CD4-positive, alpha-beta T cell treated with Interleukin-4 for 4 hours (primary cell): ENCODE measurements around the gene ABCC10.
"Not testable (repeated sequence)": the region's sequence is repeated elsewhere in the genome, so short reads cannot be mapped to it uniquely, and the experiment has no call there.

Experiments
- DNase-seq: peaks from one replicate; pipeline ENCODE4 v3.0.0-alpha.2; 2020

The ABCC10 gene

DNA sequence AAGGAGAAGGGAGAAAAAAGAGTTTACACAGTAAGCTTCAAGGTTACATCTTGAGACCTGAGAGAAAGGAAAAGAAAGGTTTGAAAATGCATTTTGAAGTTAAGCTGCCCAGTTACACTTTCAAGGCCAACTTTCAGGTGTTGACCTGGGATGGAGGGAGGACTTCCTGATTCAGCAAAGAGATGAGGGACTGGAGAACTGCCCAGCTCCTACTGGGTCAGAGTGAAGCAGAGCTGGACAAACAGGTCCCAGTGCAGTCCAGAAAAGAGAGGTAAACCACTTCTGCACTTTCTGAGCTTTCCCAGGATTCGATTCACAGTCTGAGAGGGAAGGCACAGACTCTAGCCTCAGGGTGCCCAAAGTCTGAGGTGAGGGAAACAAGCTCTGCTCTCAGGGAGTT lies 44.1 kb downstream of the ABCC10 start:
- DNase-seq: no peak

DNA sequence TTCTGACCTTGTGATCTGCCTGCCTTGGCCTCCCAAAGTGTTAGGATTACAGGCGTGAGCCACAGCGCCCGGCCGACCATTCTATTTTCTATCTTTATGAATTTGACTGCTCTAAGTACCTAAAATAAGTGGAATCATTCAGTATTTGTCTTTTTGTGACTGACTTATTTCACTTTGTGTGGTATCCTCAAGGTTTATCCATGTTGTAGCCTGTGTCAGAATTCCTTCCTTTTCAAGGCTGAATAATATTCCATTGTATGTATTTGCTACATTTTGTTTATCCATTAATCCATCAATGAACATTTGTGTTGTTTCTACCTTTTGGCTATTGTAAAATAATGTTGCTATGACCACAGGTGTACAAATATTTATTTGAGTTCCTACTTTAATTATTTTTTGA lies 45.2 kb downstream of the ABCC10 start:
- DNase-seq: no peak

DNA sequence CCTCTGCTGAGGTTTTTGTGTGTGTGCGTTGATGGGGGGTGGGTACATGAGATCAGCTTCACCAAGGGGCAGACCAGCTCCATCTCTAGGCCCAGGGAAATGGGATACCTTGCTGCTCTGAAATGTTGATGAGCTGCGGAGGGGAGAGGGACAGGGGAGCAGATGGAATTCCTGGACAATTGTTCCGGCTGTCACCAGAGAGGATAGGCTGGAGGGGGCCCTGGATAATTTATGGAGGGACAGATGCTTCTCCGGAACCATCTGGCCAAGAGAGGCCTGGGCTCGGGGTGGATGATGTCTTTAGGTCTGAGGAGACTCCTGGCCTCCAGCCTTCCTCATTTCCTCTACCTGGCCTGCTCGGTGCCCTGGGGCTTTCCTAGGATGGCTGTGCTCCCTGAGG lies 48.2 kb downstream of the ABCC10 start:
- DNase-seq: no peak

DNA sequence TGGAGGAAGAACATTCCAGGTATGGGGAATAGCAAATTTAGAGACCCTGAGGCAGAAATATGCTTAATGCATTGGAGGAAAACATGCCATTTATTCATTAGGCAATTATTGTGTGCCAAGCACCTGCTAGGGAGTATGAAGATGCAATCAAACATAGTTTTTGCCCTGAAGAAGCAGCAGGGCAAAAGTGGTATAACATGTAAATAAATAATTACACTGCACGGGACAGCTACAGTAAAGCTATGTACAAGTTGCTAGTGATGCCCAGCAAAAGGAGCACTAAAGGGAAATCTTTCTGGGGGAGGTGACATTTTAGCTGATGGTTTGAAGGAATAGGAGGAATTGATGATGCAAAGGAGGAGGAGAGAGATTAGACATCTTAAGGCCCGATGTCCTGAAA lies 49.4 kb downstream of the ABCC10 start:
- no peak for DNase-seq

DNA sequence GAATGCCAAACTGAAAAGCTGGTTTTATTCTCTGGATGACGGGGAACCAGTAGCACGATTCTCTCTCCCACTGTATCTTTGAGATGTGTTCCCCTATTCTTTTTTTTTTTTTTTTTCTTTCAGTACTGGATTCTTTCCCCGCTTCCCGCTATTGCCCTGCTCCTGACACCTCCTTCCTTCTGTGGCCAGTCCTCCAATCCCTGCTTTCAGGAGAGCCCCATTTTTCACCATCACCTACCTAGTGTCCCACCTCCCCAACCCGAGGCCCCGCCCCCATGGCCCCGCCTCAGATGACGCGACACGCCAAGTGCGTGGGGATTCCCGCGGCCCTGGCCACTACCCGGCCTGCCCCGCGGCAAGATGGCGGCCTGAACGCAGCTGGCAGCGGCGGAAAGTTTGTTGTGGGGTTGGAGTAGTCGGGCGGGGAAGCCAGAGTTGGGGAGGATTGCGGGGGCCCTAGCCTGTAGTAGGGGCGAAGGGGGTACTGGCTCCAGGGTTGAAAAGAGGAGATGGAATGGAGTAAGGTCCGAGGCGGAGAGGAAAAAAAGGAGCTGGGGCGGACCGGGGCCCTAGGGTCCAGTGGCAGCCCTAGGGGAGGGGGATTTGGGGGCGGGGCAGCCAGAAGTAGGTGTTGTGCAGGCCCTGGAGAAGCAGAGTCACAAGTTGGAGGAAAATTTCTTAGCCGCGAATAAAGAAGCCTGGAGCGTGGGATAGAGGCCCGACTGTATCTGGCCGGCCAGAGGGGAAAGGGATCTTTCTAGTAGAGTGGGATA lies 50.1 kb downstream of the ABCC10 start, which contains the start of gene TJAP1:
TJAP1 (plus strand) TSS at position 336 of the 773 bp plus-strand sequence. CDS start 21,432 bp downstream, outside the sequence.
- DNase-seq: peak; percentile 90

DNA sequence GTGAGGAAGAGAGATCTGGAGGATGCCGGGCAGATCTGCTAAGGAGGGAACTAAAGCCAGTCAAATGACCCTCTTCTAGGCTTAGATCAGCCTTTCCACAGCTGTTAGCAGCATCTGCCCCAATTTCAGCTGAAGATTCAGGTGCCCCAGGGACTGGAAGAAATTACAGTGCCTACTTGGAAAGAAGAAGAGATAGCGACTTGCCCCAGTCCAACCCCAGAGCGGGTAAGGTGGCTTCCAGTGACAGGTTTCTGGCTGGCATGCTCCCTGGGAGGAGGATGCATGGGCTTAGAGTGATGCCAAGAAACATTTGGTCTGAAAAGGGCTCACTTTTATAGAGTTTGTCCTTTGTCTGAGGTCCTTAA lies 50.6 kb downstream of the ABCC10 start:
- DNase-seq: no peak

DNA sequence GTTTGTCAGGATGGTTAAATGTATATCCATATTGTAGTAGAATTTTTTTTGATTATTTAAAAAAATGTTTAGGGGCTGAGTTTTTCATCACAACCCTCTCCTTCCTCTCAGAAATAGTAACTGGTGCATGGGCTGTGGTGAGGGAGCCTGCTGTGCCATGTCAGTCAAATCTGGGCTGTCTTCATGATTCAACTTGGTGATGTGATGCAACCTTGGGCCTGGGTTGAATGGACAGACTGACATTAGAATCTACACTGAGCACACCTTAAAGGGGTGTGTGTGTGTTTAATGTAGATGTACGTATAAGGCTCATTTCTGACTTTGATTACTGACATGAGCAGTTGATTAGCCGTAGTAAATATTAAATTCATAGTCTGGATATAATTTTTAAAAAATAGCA lies 53.7 kb downstream of the ABCC10 start:
- no peak for DNase-seq

DNA sequence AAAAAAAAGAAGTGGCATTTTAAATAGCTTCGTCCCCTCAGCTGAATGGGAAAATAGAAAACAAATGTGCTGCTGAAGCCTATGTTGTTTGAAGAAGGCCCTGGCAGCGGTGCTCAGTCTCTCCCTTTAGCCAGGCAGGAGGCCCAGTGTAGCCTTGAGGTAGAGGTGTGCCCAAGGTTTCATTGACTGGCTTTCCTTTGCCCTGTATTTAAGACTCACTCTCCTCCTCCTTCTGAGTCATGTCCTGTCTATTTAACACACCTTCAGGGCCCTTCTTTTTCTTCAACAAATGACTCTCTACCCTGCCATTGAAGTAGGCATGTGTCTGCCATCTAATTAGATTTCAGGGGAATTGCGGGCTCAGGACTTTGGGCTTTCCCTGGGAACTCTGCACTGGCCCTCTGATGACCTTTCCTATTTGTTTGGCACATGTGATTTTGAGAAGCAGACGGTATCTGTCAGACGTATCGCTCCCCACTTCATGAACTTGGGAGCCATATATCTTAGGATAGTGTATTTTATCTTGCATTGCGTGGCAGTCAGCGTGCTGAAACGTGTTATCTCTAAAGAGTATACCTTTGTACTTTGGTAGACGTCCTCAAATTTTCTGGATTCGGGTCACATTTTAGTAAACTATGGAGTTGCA lies 54.4 kb downstream of the ABCC10 start:
- no peak for DNase-seq

DNA sequence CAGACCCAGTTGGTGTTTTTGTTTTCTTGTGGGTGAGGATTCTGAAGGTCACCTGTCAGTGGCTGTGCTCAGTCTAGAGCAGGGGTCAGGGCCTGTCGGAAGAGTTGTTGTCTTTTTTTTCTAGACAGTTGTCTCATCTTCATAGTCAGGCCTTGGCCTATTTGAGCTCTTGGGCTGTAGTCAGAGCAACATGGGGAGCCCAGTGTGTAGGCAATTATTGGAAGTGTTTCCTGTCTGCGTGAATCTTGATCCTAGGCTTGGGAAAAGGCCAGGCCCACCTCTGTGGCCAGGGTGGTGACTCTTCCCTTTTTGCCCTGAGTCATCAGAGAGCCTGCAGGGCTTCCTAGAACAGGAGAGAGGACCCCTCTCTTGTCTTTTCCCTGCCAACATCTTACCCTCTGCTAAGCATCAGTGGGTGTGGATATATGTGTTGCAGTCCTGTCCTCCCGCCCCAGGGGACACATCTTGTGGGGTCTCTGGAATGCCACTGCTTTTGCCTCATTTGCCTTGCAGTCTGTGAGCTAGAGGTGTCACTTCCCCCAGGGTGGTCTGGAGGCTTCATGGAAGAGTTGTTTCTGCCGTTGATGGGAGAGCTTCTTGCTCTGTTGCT lies 61.4 kb downstream of the ABCC10 start:
- no peak for DNase-seq

DNA sequence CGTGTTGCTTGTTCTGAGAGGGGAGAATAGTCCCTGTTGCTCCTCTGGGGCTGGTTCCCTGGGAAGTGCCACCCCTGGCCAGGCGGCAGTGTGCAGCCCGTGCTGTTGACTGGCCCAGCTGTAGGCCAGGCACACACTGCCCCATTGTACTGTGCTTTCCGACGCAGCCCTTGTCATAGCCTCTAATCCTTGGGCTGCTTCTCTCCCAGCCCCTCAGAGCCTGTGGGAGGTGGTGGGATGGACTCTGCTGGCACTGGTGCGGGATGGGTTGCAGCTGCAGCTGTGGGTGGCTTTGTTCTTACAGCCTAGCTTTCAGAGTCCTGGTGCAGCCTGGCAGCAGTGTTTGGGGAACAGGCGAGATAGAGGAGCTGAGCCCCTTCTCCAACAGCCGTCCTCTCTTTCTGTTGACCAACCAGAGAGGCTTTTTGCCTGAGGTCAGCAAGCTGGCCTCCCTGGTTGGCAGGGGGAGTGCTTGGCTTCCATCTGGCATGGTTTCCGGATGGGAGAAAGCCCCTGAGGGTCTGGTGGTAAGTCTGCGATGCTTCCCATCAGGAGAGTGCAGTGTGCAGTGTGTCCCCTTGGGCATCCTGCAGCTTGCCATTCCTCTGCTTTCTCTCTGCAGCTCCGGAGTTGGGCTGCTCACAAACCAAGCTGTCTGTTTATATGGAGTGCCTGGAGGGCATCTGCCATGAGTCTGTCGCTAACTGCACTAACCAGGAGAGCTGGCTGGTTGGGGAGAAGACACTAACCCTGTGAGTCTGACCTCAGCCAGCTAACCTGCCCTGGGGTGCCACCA lies 62.1 kb downstream of the ABCC10 start:
- no peak for DNase-seq

DNA sequence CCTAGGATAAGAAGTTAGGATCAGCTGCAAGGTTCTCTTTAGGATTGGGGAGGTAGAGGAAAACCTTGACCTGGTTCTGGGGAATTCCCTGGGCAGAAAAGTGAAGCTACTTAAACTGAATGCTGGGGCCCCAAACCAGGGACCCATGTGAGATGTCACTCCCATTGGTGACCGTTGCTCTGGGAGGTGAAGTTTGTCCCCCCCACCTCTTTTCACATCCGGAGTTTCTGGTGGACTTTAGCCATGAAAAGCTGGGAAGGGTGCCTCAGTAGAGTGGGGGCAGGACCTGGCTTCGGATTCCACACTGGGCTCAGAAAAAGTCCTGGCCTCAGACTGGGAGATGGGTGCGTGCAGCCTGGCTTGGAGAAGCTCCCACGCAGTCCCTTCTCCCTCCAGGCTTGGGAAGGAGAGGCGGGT lies 63.2 kb downstream of the ABCC10 start:
- DNase-seq: no peak

DNA sequence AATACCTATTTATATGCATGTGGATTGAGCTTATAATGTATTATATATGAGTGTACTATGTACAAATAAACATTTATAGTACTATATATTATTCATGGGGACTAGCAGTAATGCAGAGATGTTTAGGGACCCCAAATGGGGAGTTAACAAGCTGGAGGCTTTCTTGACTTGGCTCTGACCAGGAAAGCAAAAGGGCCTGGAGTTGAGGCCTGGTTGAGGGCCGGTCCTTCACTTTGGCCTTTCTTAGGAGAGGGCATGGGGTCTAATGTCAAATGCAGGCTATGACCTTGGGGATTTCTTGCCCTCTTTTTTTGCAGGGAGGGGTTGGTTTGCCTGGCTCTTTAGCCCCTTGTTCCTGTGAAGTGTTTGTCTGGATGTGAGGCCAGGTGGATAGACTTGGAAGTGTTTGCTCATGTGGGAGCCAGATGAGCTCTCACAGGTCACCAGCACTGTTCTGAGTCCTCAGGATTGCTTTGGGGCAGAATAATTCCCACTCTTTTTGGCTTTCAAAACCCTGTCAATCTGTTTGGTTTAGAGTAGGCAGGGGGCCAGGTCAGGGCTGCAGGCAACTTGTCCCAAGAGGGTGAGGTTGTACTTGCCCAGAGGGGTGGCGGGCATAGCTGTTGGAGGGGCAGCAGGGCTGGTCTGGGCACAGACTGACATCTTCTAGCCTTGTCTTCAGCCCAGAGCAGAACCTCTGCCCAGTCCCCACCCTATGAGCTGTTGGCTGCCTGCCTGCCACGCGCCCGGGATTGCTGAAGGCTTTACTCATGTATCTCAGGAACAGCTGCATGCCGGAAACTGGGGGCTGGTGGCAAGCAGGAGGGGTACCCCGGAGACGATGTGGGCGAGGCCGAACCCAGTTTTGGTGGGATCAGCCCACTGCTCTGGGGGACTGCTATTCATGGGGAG lies 64.7 kb downstream of the ABCC10 start:
- no peak for DNase-seq

DNA sequence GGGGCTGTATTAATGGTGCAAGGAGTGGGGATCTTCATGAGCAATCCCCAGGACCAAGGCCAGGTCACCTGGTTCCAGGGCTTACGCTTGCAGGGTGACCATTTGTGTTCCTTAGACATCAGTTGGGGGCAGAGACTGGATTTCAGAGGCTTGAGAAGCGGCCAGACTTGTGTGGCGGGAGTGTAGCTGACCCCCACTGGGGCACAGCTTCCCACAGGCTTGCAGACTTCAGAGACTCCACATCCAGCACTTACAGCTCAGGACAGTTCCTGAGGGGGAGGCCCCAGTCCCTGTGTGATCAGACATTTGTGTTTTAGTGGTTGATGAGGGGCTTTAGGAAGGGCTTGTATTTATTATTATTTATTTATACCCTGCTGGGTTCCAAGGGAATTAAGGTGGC lies 65.3 kb downstream of the ABCC10 start:
- DNase-seq: no peak

DNA sequence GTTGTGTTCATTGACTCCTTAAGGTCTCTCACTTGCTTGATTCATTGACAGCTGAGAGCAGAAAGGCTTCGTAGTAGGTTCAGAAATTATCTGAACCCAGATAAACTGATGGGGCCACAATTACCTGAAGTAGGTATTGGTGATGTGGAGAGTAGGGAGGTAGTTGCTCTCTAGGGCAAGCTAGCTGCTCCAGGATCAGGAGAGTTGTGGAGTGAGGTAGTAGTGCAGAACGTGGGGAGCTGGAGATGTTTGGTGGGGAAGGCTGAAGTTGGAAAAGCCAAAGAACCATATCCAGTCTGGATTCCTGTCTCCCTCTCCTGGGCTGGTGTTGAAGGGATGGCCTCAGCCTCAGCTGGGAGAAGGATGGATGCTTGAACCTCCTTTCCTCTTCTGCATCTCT lies 65.9 kb downstream of the ABCC10 start:
- no peak for DNase-seq

DNA sequence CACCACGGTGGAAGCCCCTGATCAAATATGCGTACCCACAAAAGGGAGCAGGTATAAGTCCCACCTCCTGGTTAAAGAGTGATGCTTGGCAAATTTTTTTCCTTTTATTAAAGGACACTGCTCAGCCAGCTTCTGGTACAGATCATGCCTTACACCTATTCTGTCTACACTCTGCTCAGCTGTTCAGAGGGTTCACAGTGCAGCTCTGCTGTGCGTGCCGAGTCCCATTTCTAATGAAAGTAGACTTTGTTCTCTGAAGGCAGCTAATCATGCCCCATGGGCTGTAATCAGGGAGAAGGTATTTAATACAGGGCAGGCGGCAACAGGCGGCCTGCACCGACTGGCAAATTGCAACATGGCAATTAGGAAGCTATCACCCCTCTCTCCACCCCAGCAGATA lies 66.5 kb downstream of the ABCC10 start:
- no peak for DNase-seq

DNA sequence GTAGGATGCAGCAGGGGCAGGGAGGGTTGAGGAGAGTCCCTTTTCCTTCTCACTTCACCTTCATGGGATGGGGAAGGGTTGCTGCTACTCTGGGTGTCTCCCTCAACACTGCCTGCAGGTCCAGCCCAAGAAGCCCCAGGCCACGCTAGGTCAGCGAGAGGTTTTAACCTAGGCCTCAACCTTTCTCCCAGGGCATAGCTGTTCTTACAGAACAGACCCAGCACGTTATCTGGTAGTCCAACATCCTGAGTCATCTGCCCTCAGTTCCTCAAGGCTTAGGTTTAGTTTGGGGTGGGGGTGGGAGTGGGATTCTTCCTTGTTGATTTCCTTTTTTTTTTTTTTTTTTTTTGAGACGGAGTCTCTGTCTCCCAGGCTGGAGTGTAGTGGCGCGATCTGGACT lies 67.0 kb downstream of the ABCC10 start:
- DNase-seq: no peak

DNA sequence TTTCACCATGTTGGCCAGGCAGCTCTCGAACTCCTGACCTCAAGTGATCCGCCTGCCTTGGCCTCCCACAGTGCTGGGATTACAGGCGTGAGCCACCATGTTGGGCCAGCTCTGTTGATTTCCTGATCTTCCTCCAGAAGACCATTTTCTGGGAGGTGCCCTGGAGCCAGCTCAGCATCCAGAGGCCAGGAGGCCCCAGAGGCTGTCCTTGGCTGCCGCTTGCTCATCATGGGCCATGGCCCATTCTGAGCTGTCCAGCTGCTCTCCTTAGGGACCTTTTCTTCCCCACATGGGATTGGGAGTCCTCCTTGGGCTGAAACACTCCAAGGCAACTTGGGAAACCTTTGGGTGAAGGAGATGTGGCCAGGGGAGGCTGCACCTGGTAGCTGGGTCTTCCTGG lies 67.4 kb downstream of the ABCC10 start:
- DNase-seq: no peak

DNA sequence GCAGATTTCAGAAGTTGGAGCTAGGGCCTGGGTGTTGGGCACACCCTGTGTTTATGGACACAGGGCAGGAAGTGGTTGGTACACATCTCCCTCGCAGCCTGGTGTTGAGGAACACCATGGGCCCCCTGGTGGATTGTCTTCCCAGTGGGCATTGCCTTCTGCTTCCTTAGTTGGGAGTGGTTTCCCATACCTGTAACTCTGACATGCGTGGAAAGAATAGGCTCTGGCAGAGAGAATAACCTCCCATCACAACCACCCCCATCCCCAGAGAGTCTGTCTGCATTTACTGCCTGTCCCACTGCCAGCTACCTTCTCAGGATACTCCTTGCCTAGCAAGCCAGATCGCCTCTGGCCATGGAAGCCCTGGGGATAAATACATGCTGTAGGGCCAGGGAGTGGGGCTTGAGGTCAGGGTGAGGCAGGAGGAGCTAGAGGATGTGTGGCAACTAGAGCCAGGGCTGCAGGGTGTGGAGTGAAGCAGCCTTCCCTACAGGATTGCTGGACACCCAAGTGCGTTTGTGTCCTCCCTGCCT lies 68.1 kb downstream of the ABCC10 start:
- peak; percentile 31 for DNase-seq

DNA sequence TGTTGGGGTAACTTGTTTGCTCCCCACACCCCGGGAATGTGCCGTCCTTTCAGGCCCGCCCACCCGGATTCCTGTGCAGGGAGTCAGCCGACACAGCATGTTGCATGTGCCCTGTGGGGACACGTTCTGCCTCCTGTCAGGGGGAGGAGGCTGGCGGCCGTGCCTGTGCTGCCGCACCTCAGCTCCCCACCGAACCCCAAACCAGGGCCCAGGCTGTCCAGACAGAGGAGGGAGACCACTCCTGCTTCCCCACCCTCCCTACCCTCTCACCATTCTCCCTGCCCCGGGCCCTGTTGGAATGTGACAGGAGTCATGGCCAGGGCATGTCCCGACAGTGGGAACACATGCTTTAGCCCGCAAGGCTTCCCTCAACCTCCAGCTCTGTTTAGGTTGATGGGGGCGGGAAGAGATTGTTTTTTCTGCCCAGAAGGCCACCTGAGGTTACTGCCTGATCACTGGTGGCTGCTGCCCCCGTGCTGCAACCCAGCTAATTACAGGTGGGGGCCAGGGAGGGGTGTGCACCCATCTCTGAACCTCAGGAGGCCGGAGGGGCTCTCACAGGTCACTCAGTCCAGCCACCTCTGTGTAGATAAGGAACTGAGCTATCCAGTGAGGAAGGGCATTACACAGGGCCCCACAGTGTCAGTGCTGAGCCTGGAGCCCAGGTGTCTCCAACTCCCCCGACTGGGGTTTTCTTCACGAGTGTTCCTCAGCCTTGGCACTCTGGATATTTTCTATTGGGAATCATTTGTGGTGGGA lies 69.2 kb downstream of the ABCC10 start:
- DNase-seq: no peak

DNA sequence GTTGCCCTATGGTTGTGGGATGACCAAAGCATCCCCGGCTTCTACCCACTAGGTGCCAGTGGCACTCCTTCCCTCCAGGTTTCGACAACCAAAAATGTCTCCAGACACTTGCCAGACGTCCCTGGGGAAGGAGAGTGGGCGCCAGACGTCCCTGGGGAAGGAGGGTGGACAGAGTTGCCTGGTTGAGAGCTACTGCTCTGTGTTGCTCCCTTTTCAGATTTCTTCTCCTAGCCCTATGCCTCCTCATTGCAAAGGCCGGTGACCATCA lies 69.7 kb downstream of the ABCC10 start:
- no peak for DNase-seq

DNA sequence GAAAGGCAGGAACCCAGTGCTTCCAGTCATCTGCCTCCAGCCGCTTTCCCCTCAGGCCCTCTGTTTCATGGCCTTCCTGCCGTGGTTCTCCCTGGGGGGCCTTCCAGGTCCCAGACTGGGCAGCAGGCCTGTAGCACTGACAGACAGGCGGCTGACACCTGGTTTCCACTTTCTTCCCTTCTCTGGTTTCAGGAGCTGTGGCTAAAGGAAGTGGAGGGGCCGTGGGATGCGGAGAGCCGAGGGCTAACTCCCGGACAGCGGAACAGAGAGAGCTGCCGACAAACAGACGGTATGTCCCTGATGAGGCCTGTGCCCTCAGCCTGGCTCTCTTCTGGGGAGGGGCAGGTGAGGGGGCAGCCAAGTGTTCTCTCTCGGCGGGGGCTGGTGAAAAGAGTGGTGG lies 70.3 kb downstream of the ABCC10 start:
- DNase-seq: no peak

DNA sequence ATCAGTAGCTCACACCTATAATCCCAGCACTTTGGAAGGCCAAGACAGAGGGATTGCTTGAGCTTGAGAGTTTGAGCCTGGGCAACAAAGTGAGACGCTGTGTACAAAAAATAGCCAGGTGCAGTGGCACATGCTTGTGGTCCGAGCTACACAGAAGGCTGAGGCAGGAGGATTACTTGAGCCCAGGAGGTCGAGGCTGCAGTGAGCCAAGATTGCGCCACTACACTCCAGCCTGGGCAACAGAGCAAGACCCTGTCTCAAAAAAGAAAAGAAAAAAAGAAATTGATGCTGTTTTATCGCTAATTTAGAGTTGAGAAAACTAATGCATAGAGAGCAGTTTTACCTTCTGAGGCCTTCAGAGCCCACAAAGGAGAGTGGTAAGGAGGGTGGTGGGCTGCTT lies 71.0 kb downstream of the ABCC10 start:
- DNase-seq: not testable (repeated sequence)
